A549 treated with Mapracorat at 1 μM for 4 hours (cell line): ENCODE data around the gene MYOZ1. TPM values are rescaled to one million over a fixed set of nuclear protein-coding genes. Genes with fewer than 3 reads are reported as not detected.

ENCODE experiments used
- total RNA-seq: library from RNA; stranded (reverse); fragments of 200-300 nt; extraction: Qiagen RNA extraction; gene quantifications from 5 replicates; pipeline ENCODE4 v1.2.3, GENCODE V29; 2022

MYOZ1 gene
- total RNA-seq: not detected in 5 replicates

GRCh38 chr10:73641328-73642060 lies at the start of gene MYOZ1:
Gene MYOZ1 (minus strand): TSS chr10:73641474. CDS start chr10:73640017, 1,457 bp downstream.

DNA sequence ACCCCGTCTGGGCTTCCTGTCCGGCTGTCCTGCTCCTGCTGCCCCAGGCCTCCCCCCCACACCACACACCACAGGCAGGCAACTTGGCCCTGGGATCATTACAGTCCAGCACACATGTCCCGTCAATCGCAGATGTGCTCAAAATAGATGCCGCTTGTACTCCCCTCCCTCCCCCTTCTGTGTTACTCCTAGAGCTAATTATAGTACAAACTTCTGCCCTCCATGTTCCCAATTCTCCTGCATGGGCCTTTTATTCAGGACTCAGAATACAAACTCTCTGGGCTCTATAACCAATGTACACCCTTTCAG lies 14.7 kb upstream of the MYOZ1 start, which contains the start of gene SYNPO2L:
SYNPO2L (minus strand) TSS at position 40 of the 309 bp plus-strand sequence. CDS start 107 bp downstream, outside the sequence.

DNA sequence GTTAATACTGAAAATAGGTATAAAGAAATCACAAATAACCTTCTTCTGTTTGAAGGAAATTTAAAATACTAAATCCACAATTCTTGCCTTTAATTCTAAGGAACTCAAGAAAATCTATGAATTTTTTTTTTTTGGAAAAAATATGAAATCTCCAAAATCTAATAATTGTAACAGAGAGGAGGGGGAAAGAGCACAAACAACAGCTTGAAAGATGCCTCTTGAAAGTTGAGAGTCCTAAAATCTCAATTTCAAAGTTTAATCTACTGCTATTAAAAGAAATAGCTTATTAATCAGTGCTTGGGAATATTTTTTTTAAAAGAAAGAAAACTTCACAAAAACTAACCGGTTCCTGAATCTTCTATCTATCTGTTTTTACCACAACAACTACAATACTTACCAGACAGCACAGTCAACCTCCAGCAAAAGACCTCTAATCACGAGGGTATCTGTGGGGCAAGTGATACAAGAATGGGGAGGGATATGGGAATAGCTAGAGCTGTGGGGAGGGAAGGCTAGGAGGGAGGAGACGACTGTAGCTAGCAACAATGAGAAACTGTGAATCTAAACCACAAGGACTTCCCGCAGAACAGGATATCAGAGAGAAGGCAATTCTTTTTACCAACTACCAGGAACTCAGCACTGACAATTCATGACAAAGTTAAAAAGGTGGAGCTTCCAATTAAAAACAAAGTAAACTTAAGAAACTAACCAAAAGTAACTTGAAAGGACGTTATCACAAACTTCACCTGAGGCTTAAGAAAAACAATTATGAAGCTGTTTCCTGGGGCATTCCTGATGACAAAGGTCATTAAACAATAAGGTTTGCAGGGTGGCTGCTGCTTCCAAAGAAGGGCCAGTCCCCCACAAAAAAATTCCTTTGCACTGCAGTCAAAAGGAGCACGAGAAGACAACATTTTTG lies 50.1 kb downstream of the MYOZ1 start, which contains the start of gene USP54:
USP54 (minus strand) TSS at position 462 of the 919 bp plus-strand sequence. CDS start 15,684 bp downstream, outside the sequence.

Other genes with a start within 250 kb of the MYOZ1 start
- gene ANXA7, start 227.4 kb downstream of the MYOZ1 start, total RNA-seq: 107 to 114 TPM (median 113 TPM) in 5 replicates
- gene MSS51, start 207.9 kb downstream of the MYOZ1 start, total RNA-seq: 0.36 to 0.80 TPM (median 0.38 TPM) in 5 replicates
- 15.1 to 17.5 TPM (median 16.3 TPM) in 5 replicates for gene PPP3CB, start 145.4 kb downstream of the MYOZ1 start, total RNA-seq
- 7.9 to 13.2 TPM (median 11.5 TPM) in 5 replicates for gene USP54, start 50.1 kb downstream of the MYOZ1 start, total RNA-seq
- not detected in 5 replicates for gene SYNPO2L, start 14.6 kb upstream of the MYOZ1 start, total RNA-seq
- 1.9 to 3.1 TPM (median 1.9 TPM) in 5 replicates for gene AGAP5, start 56.6 kb upstream of the MYOZ1 start, total RNA-seq
- 44.7 to 57.9 TPM (median 56.7 TPM) in 5 replicates for gene SEC24C, start 102.9 kb upstream of the MYOZ1 start, total RNA-seq
- gene CHCHD1, start 140.6 kb upstream of the MYOZ1 start, total RNA-seq: 62.1 to 69.8 TPM (median 68.1 TPM) in 5 replicates
- 38.0 to 43.5 TPM (median 38.4 TPM) in 5 replicates for gene ZSWIM8, start 144.1 kb upstream of the MYOZ1 start, total RNA-seq
- 12.1 to 19.9 TPM (median 15.0 TPM) in 5 replicates for gene NDST2, start 170.1 kb upstream of the MYOZ1 start, total RNA-seq
- 16.9 to 20.8 TPM (median 19.1 TPM) in 5 replicates for gene CAMK2G, start 233.1 kb upstream of the MYOZ1 start, total RNA-seq